ENCODE results near the gene RARG.

DNA sequence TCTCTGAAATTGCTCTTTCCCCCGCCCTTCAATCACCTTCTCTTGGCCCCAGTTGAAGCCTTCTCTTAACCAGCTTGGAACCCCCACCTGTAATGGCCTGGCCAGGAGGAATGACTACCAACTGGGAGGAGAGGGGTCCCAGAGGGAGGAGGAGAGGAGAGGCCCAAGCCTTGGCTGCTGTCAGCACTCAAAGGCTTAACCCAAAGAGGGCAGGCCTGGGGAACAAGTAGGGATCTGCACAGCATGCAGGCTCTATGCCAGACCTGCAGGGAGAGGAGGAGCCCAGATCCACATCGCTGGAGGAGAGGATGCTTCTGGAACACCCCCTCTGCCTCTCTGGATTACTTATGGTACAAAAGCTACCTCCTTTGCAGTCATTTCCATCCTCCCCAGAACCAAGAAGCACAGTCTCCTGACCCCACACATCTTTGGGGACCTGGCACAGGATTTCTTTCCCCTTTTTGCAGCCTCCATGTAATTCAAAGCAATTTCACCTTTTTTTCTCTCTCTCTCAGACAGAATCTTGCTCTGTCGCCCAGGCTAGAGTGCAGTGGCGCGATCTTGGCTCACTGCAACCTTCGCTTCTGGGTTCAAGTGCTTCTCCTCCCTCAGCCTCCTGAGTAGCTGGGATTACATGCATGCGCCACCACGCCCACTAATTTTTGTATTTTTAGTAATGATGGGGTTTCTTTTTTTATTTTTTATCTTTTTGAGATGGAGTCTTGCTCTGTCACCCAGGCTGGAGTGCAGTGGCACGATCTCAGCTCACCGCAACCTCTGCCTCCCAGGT lies 6.2 kb downstream of the RARG start:
- TF ChIP-seq POLR2A (IDR thresholded peaks at IDR 0.05) = no peak
- TF ChIP-seq, protein P1, sequence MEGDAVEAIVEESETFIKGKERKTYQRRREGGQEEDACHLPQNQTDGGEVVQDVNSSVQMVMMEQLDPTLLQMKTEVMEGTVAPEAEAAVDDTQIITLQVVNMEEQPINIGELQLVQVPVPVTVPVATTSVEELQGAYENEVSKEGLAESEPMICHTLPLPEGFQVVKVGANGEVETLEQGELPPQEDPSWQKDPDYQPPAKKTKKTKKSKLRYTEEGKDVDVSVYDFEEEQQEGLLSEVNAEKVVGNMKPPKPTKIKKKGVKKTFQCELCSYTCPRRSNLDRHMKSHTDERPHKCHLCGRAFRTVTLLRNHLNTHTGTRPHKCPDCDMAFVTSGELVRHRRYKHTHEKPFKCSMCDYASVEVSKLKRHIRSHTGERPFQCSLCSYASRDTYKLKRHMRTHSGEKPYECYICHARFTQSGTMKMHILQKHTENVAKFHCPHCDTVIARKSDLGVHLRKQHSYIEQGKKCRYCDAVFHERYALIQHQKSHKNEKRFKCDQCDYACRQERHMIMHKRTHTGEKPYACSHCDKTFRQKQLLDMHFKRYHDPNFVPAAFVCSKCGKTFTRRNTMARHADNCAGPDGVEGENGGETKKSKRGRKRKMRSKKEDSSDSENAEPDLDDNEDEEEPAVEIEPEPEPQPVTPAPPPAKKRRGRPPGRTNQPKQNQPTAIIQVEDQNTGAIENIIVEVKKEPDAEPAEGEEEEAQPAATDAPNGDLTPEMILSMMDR (IDR thresholded peaks at IDR 0.05) = no peak
